Neural cell (in vitro differentiated cells): Measurements from ENCODE around the gene PRICKLE2. TPM values are rescaled to one million over a fixed set of nuclear protein-coding genes. Genes with fewer than 3 reads are reported as not detected.
A peak's percentile ranks its signal among the peaks of the same experiment; 100 is the strongest.

Source experiments
- H2AFZ ChIP-seq: fragments of 200-600, 300-800 bp; sonication (generic), shearing (Covaris generic); 2 replicates; pipeline ENCODE4 v1.6.0; 2014; ENCODE audit warnings: low read depth, mild to moderate bottlenecking, antibody characterized with exemption, low read length, moderate library complexity
- H3F3A ChIP-seq: fragments of 200-600 bp; shearing (Covaris generic); 2 replicates; pipeline ENCODE4 v1.6.1; 2016; ENCODE audit warnings: mild to moderate bottlenecking, moderate library complexity, mixed read lengths, antibody characterized with exemption, low read length; ENCODE audit not compliant: insufficient read depth, poor library complexity, severe bottlenecking
- H3K27ac ChIP-seq: fragments of 200-600, 300-800 bp; sonication (generic), shearing (Covaris generic); 2 replicates; pipeline ENCODE4 v1.5.1; 2014; ENCODE audit warnings: mild to moderate bottlenecking, low read length, moderate library complexity
- H3K27me3 ChIP-seq: fragments of 300-800, 200-600 bp; sonication (generic), shearing (Covaris generic); 2 replicates; pipeline ENCODE4 v1.6.0; 2014; ENCODE audit warnings: mild to moderate bottlenecking, low read depth, low read length, moderate library complexity; ENCODE audit not compliant: insufficient read depth
- H3K36me3 ChIP-seq: fragments of 300-800, 200-600 bp; sonication (generic), shearing (Covaris generic); 2 replicates; pipeline ENCODE4 v1.5.1; 2014; ENCODE audit warnings: mild to moderate bottlenecking, antibody characterized with exemption, low read length, moderate library complexity; ENCODE audit not compliant: insufficient read depth
- H3K4me2 ChIP-seq: fragments of 300-800, 200-600 bp; sonication (generic), shearing (Covaris generic); 2 replicates; pipeline ENCODE4 v1.6.0; 2014; ENCODE audit warnings: mild to moderate bottlenecking, low read length
- H3K4me3 ChIP-seq: fragments of 300-800, 200-600 bp; sonication (generic), shearing (Covaris generic); 2 replicates; pipeline ENCODE4 v1.5.1; 2014; ENCODE audit warnings: mild to moderate bottlenecking, low read length, moderate library complexity
- H3K79me2 ChIP-seq: fragments of 200-600 bp; shearing (Covaris generic); replicated peaks from 2 replicates; pipeline ENCODE4 v1.6.0; 2014; ENCODE audit warnings: mild to moderate bottlenecking, low read length, moderate library complexity; ENCODE audit not compliant: insufficient read depth
- H3K9ac ChIP-seq: fragments of 300-800, 200-600 bp; sonication (generic), shearing (Covaris generic); 2 replicates; pipeline ENCODE4 v1.6.1; 2016; ENCODE audit warnings: mild to moderate bottlenecking, low read length, mixed read lengths
- H3K9me2 ChIP-seq: fragments of 200-600 bp; shearing (Covaris generic); 2 replicates; pipeline ENCODE4 v1.6.1; 2016; ENCODE audit warnings: mild to moderate bottlenecking, low read length, mixed read lengths; ENCODE audit not compliant: insufficient read depth
- H3K9me3 ChIP-seq: fragments of 200-600, 300-800 bp; sonication (generic), shearing (Covaris generic); 2 replicates; pipeline ENCODE4 v1.6.1; 2016; ENCODE audit warnings: mild to moderate bottlenecking, mixed run types, low read length, moderate library complexity, mixed read lengths
- H4K20me1 ChIP-seq: fragments of 200-600 bp; shearing (Covaris generic); 2 replicates; pipeline ENCODE4 v1.6.1; 2016; ENCODE audit warnings: mild to moderate bottlenecking, mixed run types; ENCODE audit not compliant: insufficient read depth
- CTCF ChIP-seq: fragments of 450-650 bp; IDR thresholded peaks from 2 replicates; pipeline ENCODE4 v1.5.1; 2014; ENCODE audit warnings: antibody characterized with exemption, mild to moderate bottlenecking, moderate library complexity; ENCODE audit not compliant: poor library complexity, severe bottlenecking
- EP300 ChIP-seq: fragments of 450-650 bp; conservative IDR thresholded peaks from 2 replicates; pipeline ENCODE4 v1.6.1; 2014; ENCODE audit warnings: antibody characterized with exemption, mild to moderate bottlenecking, moderate library complexity; ENCODE audit not compliant: poor library complexity, severe bottlenecking
- EZH2 ChIP-seq: fragments of 200-600, 300-800 bp; shearing (Covaris generic), sonication (generic); IDR thresholded peaks from 2 replicates; pipeline ENCODE4 v1.6.1; 2014; ENCODE audit warnings: antibody characterized with exemption, low read length, borderline replicate concordance, mild to moderate bottlenecking; ENCODE audit not compliant: insufficient read depth, poor library complexity, severe bottlenecking
- MXI1 ChIP-seq: fragments of 450-650 bp; conservative IDR thresholded peaks from 2 replicates; pipeline ENCODE4 v1.6.1; 2014; ENCODE audit warnings: antibody characterized with exemption, mild to moderate bottlenecking; ENCODE audit not compliant: poor library complexity, severe bottlenecking
- POLR2AphosphoS5 ChIP-seq: IDR thresholded peaks from 2 replicates; pipeline ENCODE4 v1.6.1; 2012
- RAD21 ChIP-seq: fragments of 450-650 bp; conservative IDR thresholded peaks from 2 replicates; pipeline ENCODE4 v1.6.1; 2014; ENCODE audit warnings: antibody characterized with exemption, mild to moderate bottlenecking, moderate library complexity
- REST ChIP-seq: IDR thresholded peaks from 2 replicates; pipeline ENCODE4 v1.6.1; 2012; ENCODE audit warnings: borderline replicate concordance
- SMC3 ChIP-seq: fragments of 450-650 bp; conservative IDR thresholded peaks from 2 replicates; pipeline ENCODE4 v1.6.1; 2014; ENCODE audit warnings: antibody characterized with exemption, mild to moderate bottlenecking, moderate library complexity; ENCODE audit not compliant: poor library complexity
- TAF1 ChIP-seq: IDR thresholded peaks from 2 replicates; pipeline ENCODE4 v1.6.1; 2012; ENCODE audit warnings: low read depth
- polyA plus RNA-seq: library from polyadenylated mRNA; depleted of rRNA; stranded (reverse); fragments of >200 nt; gene quantifications from 2 replicates; pipeline ENCODE4 v1.2.3, GENCODE V29; 2014

PRICKLE2 gene
- polyA plus RNA-seq, 1 donor from 2014 or later, result 8.7 TPM

- Histone ChIP-seq H3K79me2 (no peaks in the 10 kb centered on the region), H3K4me2 (no peak overlapping the region), H3K36me3 (no peaks in the 10 kb centered on the region), H2AFZ (no peak overlapping the region), H3K9ac (no peak overlapping the region), H3K27me3 (no peaks in the 10 kb centered on the region), H3K9me2 (no peaks in the 10 kb centered on the region), H3F3A (no peaks in the 10 kb centered on the region), H3K9me3 (no peaks in the 10 kb centered on the region), H4K20me1 (no peaks in the 10 kb centered on the region), H3K27ac (no peak overlapping the region), H3K4me3 (no peak overlapping the region)
- TF ChIP-seq RAD21 (no peak), POLR2AphosphoS5 (no peak), TAF1 (no peak), MXI1 (no peak), EZH2 (no peak), EP300 (no peak), REST (no peak)
Observed at GRCh38 chr3:64098670-64099069, 126.6 kb downstream of the PRICKLE2 start.

- H3K4me3 ChIP-seq, result no peak overlapping the region
- no peaks in the 10 kb centered on the region for H4K20me1 ChIP-seq
- H3K9me2 ChIP-seq, result no peaks in the 10 kb centered on the region
- no peak for TF ChIP-seq TAF1
- TF ChIP-seq POLR2AphosphoS5, result peak; percentile 18
- no peak for TF ChIP-seq REST
- no peak for TF ChIP-seq CTCF
- TF ChIP-seq MXI1, result no peak
- TF ChIP-seq RAD21, result no peak
- no peak for TF ChIP-seq SMC3
- TF ChIP-seq EZH2, result no peak
- TF ChIP-seq EP300, result peak; percentile 18
- H3K9ac ChIP-seq, result no peak overlapping the region
- H3K4me2 ChIP-seq, result no peak overlapping the region
- no peaks in the 10 kb centered on the region for H3K27me3 ChIP-seq
- no peaks in the 10 kb centered on the region for H3K79me2 ChIP-seq
- no peaks in the 10 kb centered on the region for H3K36me3 ChIP-seq
- H3K9me3 ChIP-seq, result no peaks in the 10 kb centered on the region
- H2AFZ ChIP-seq, result no peak overlapping the region
- no peaks in the 10 kb centered on the region for H3F3A ChIP-seq
- peak overlapping the region; percentile 38 for H3K27ac ChIP-seq
Observed at GRCh38 chr3:64097920-64098319, 127.3 kb downstream of the PRICKLE2 start.
